ENCODE measurements around the gene ARMC10. TPM values are rescaled to one million over a fixed set of nuclear protein-coding genes. Genes with fewer than 3 reads are reported as not detected.

The ARMC10 gene
- total and polyA plus RNA-seq, 9 of the 15 experiments (the other 6 are each of a cell fraction or from before 2014, with no cell fraction given): 17.0 to 113 (median 72.6) TPM

- TF ChIP-seq, protein P1, sequence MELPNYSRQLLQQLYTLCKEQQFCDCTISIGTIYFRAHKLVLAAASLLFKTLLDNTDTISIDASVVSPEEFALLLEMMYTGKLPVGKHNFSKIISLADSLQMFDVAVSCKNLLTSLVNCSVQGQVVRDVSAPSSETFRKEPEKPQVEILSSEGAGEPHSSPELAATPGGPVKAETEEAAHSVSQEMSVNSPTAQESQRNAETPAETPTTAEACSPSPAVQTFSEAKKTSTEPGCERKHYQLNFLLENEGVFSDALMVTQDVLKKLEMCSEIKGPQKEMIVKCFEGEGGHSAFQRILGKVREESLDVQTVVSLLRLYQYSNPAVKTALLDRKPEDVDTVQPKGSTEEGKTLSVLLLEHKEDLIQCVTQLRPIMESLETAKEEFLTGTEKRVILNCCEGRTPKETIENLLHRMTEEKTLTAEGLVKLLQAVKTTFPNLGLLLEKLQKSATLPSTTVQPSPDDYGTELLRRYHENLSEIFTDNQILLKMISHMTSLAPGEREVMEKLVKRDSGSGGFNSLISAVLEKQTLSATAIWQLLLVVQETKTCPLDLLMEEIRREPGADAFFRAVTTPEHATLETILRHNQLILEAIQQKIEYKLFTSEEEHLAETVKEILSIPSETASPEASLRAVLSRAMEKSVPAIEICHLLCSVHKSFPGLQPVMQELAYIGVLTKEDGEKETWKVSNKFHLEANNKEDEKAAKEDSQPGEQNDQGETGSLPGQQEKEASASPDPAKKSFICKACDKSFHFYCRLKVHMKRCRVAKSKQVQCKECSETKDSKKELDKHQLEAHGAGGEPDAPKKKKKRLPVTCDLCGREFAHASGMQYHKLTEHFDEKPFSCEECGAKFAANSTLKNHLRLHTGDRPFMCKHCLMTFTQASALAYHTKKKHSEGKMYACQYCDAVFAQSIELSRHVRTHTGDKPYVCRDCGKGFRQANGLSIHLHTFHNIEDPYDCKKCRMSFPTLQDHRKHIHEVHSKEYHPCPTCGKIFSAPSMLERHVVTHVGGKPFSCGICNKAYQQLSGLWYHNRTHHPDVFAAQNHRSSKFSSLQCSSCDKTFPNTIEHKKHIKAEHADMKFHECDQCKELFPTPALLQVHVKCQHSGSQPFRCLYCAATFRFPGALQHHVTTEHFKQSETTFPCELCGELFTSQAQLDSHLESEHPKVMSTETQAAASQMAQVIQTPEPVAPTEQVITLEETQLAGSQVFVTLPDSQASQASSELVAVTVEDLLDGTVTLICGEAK (IDR thresholded peaks at IDR 0.05): 0 out of 2 replicates have a peak, but pooled peaks have one; percentile 48
- TF ChIP-seq, protein P1 (CRISPR knock-in tag; IDR thresholded peaks at IDR 0.05): no peak
- TF ChIP-seq CTBP1 (IDR thresholded peaks at IDR 0.05; ENCODE audit: borderline replicate concordance) (peak; percentile 84; the same call in 1 of the 2 replicates), RNF2 (IDR thresholded peaks at IDR 0.05) (peak; percentile 50; the same call in 1 of the 2 replicates), TAL1 (IDR thresholded peaks at IDR 0.05) (peak; percentile 88), MBD2 (IDR thresholded peaks at IDR 0.05; ENCODE audit: borderline replicate concordance, low read depth) (0 out of 2 replicates have a peak, but pooled peaks have one; percentile 42), YBX1 (IDR thresholded peaks at IDR 0.05) (no peak), ZNF282 (CRISPR knock-in tag; IDR thresholded peaks at IDR 0.05) (no peak), TCF3 (CRISPR knock-in tag; IDR thresholded peaks at IDR 0.05) (peak; percentile 92), PCBP1 (IDR thresholded peaks at IDR 0.05; ENCODE audit: low read depth, low read length, poor library complexity, severe bottlenecking) (no peak), ZNF589 (CRISPR knock-in tag; IDR thresholded peaks at IDR 0.05; ENCODE audit: low read depth) (peak; percentile 75; the same call in 1 of the 2 replicates), FOSL1 (tag; conservative IDR thresholded peaks at IDR 0.05) (peak; percentile 41; the same call in 1 of the 2 replicates), DPF2 (IDR thresholded peaks at IDR 0.05) (peak; percentile 90), L3MBTL2 (IDR thresholded peaks at IDR 0.05) (peak; percentile 51; the same call in 1 of the 2 replicates), KLF1 (tag; IDR thresholded peaks at IDR 0.05) (no peak)
These were observed 49.6 kb upstream of the ARMC10 start (continued) for GRCh38 chr7:103025341-103025740.

Measured in K562 (cell line).